ENCODE measurements around the gene MOK. TPM values are rescaled to one million over a fixed set of nuclear protein-coding genes. Genes with fewer than 3 reads are reported as not detected.
"Not testable (repeated sequence)": the region's sequence is repeated elsewhere in the genome, so short reads cannot be mapped to it uniquely, and the experiment has no call there.

The MOK gene
- total RNA-seq, 4 donors from 2014 or later = 1.3 to 2.8 (median 2.3) TPM

DNA sequence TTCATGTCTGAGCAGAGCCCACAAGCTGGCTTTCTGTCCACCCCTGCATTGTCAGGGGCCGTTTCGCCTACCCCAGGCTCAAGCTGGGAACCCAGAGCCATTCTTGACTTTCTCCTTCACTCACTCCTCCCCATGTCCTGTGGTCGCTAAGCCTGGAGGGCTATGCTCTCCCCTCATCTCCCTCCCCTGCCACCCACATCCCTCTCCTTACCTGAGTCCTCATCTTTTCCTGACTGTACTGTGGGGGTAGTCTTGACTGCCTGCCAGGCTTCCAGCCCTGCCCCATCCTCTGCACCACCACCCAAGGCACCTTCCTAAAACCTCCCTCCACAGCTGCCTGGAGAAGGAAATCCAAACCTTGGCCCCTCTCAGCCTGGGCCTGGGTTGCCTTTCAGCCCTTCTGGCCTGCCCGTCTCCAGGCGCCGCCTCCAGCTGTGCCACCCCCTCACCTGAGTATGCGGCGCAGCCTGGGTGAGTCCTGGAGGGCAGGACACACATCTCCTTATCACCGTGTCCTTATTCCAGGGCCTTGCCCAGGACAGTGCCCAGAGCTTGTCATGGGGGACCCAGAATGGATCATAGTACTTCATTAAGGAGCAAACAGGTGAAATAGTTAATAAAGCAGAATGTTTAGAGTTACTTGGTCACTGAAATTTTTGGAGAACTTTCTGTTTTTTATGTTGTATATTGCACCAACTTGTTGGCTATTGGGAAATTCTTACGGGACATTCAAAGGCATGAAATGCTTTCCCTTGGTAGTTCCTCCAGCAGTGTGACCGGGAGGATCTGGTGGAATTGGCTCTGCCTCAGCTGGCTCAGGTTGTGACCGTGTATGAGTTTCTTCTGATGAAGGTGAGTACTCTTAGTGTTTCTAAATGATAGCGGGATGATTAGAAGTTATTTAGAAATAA is 29.1 kb upstream of the MOK start:
- H3K4me1 ChIP-seq = no peaks in the 10 kb centered on the region
- no peak overlapping the region for H3K4me3 ChIP-seq
- H3K36me3 ChIP-seq = peaks cover 0 to 43% of the 10 kb centered on the region in 2 donors
- in situ Hi-C loops (cut with MboI; ENCODE audit: low sequenced_read_pairs in 4 of 4) (no loop called here), intact Hi-C loops (cut with DNase I; ENCODE audit: low total_unique reads) (no loop called here)
- TF ChIP-seq, protein P1, sequence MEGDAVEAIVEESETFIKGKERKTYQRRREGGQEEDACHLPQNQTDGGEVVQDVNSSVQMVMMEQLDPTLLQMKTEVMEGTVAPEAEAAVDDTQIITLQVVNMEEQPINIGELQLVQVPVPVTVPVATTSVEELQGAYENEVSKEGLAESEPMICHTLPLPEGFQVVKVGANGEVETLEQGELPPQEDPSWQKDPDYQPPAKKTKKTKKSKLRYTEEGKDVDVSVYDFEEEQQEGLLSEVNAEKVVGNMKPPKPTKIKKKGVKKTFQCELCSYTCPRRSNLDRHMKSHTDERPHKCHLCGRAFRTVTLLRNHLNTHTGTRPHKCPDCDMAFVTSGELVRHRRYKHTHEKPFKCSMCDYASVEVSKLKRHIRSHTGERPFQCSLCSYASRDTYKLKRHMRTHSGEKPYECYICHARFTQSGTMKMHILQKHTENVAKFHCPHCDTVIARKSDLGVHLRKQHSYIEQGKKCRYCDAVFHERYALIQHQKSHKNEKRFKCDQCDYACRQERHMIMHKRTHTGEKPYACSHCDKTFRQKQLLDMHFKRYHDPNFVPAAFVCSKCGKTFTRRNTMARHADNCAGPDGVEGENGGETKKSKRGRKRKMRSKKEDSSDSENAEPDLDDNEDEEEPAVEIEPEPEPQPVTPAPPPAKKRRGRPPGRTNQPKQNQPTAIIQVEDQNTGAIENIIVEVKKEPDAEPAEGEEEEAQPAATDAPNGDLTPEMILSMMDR (IDR thresholded peaks at IDR 0.05 in 4 of 5, conservative IDR thresholded peaks at IDR 0.05 in 1 of 5) = no peak
- TF ChIP-seq POLR2A (IDR thresholded peaks at IDR 0.05) = no peak
- ATAC-seq = no peak
- no peaks in the 10 kb centered on the region for H3K27me3 ChIP-seq
- DNase-seq = no peak
- no peak overlapping the region for H3K27ac ChIP-seq
- H3K9me3 ChIP-seq = no peaks in the 10 kb centered on the region

DNA sequence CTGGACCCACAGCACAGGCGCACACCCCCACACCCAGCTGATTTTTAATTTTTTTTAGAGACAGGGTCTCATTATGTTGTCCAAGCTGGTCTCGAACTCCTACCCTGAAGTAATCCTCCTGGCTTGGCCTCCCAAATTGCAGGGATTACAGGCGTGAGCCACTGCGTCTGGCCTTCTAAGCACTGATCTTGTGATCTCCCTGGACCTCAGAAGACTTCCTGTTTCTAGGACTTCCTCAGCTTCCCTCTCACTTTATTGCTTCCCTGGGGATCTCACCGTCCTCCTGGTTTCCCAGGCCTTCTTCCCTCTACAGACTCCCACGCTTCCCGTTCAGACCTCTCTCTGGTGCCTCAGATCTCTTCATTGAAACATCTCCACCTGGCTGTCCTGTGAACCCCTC is 28.4 kb upstream of the MOK start:
- Histone ChIP-seq H3K36me3 (peaks cover 0 to 37% of the 10 kb centered on the region in 2 donors), H3K27ac (no peak overlapping the region), H3K4me3 (no peak overlapping the region), H3K9me3 (no peaks in the 10 kb centered on the region), H3K4me1 (no peaks in the 10 kb centered on the region), H3K27me3 (no peaks in the 10 kb centered on the region)
- in situ Hi-C loops (cut with MboI; ENCODE audit: low sequenced_read_pairs in 4 of 4) = no loop called here
- intact Hi-C loops (cut with DNase I; ENCODE audit: low total_unique reads) = no loop called here
- ATAC-seq = no peak
- no peak for DNase-seq
- TF ChIP-seq POLR2A (IDR thresholded peaks at IDR 0.05) = no peak
- TF ChIP-seq, protein P1 (IDR thresholded peaks at IDR 0.05 in 4 of 5, conservative IDR thresholded peaks at IDR 0.05 in 1 of 5) = no peak

DNA sequence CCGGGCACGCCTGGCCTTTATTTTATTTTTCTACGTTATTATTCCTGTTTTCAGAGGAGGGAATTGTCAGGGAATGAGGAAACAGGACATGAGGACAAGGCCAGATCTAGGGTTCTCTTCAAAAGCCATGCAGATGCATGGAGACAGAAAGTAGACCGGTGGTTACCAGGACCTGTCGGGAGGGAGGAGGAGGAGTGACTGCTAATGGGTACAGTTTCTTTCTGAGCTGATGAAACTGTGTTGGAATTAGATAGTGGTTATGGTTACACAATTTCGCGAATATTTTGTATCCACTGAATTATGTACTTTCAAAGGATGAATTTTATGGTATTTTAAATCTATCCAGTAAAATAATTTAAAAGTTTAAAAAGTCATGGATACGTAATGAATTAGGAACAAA is 25.8 kb upstream of the MOK start:
- DNase-seq (no peak), ATAC-seq (no peak)
- H3K9me3 ChIP-seq = no peaks in the 10 kb centered on the region
- H3K36me3 ChIP-seq = peaks cover 0 to 31% of the 10 kb centered on the region in 2 donors
- no peak for TF ChIP-seq POLR2A (IDR thresholded peaks at IDR 0.05)
- TF ChIP-seq, protein P1 (IDR thresholded peaks at IDR 0.05 in 4 of 5, conservative IDR thresholded peaks at IDR 0.05 in 1 of 5) = no peak
- H3K4me3 ChIP-seq = no peak overlapping the region
- H3K27me3 ChIP-seq = no peaks in the 10 kb centered on the region
- intact Hi-C loops (cut with DNase I; ENCODE audit: low total_unique reads) = no loop called here
- H3K27ac ChIP-seq = no peak overlapping the region
- no peaks in the 10 kb centered on the region for H3K4me1 ChIP-seq
- in situ Hi-C loops (cut with MboI; ENCODE audit: low sequenced_read_pairs in 4 of 4) = no loop called here

DNA sequence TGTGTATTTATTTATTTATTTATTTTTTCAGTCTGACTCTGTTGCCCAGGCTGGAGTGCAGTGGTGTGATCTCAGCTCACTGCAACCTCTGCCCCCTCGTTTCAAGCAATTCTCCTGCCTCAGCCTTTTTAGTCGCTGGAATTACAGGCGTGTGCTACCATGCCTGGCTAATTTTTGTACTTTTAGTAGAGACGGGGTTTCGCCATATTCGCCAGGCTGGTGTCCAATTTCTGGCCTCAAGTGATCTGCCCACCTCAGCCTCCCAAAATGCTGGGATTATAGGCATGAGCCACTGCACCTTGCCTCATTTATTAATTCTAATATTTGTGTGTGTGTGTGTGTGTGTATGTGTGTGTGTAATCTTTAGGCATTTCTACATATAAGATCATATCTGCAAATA is 24.4 kb upstream of the MOK start:
- intact Hi-C loops (cut with DNase I; ENCODE audit: low total_unique reads); H3K4me3 ChIP-seq; H3K9me3 ChIP-seq; H3K27ac ChIP-seq; H3K27me3 ChIP-seq; in situ Hi-C loops (cut with MboI; ENCODE audit: low sequenced_read_pairs in 4 of 4); H3K4me1 ChIP-seq; DNase-seq; ATAC-seq: not testable (repeated sequence)
- H3K36me3 ChIP-seq = peaks cover 0 to 23% of the 10 kb centered on the region in 2 donors

DNA sequence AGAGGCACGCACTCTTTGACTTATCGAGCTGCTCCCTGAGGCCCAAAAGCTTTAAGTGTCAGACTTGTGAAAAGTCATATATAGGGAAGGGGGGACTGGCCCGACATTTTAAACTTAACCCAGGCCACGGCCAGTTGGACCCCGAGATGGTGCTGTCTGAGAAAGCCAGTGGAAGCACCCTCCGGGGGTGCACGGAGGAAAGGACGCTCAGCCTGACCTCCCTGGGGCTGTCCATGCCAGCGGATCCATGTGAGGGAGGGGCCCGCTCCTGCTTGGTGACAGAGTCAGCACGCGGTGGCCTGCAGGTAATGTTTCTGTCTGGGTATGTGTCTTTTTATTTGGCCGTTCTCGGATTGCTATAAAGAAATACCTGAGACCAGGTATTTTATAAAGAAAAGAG is 21.6 kb upstream of the MOK start:
- H3K27me3 ChIP-seq = no peaks in the 10 kb centered on the region
- no peak overlapping the region for H3K27ac ChIP-seq
- no peak for ATAC-seq
- intact Hi-C loops (cut with DNase I; ENCODE audit: low total_unique reads) = no loop called here
- no peaks in the 10 kb centered on the region for H3K9me3 ChIP-seq
- no peak for TF ChIP-seq POLR2A (IDR thresholded peaks at IDR 0.05)
- TF ChIP-seq, protein P1 (IDR thresholded peaks at IDR 0.05 in 4 of 5, conservative IDR thresholded peaks at IDR 0.05 in 1 of 5) = no peak
- no peak overlapping the region for H3K4me3 ChIP-seq
- in situ Hi-C loops (cut with MboI; ENCODE audit: low sequenced_read_pairs in 4 of 4) = no loop called here
- peaks cover 3 to 10% of the 10 kb centered on the region in 2 donors for H3K4me1 ChIP-seq
- DNase-seq = no peak
- H3K36me3 ChIP-seq = peaks cover 0 to 13% of the 10 kb centered on the region in 2 donors
